ENCODE results near the gene ANKRD11.

ANKRD11 gene

DNA sequence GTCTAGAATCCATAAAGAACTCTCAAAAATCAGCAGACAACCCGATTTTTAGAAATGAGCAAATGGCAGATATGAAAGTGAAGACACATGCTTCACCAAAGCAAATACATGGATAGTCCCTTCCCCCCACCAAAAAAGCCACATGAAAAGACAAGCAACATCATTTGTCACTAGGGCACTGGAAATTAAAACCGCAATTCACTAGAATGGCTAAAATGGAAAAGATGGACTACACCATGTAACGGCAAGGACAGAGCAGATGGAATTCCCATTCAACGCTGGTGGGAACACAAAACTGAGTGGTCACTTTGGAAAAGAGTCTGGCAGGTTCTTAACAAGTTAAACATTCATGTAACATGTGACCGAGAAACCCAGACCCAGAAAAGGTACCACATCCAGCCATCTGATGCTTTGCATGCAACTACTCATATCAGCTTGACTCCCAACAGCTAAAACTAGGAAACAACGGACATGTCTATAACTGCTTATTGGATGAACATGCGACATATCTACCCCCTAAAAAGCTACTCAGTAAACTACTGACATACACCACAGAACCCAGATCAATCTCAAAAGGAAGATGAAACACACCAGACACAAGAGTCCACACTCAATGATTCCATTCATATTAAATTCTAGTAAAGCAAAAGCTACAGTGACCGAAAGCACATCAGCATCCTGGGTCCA lies 140.3 kb downstream of the ANKRD11 start:
- TF ChIP-seq, protein P1, sequence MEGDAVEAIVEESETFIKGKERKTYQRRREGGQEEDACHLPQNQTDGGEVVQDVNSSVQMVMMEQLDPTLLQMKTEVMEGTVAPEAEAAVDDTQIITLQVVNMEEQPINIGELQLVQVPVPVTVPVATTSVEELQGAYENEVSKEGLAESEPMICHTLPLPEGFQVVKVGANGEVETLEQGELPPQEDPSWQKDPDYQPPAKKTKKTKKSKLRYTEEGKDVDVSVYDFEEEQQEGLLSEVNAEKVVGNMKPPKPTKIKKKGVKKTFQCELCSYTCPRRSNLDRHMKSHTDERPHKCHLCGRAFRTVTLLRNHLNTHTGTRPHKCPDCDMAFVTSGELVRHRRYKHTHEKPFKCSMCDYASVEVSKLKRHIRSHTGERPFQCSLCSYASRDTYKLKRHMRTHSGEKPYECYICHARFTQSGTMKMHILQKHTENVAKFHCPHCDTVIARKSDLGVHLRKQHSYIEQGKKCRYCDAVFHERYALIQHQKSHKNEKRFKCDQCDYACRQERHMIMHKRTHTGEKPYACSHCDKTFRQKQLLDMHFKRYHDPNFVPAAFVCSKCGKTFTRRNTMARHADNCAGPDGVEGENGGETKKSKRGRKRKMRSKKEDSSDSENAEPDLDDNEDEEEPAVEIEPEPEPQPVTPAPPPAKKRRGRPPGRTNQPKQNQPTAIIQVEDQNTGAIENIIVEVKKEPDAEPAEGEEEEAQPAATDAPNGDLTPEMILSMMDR (conservative IDR thresholded peaks at IDR 0.05; ENCODE audit: low read length) = no peak
- no peak for DNase-seq (ENCODE audit: low read depth)

DNA sequence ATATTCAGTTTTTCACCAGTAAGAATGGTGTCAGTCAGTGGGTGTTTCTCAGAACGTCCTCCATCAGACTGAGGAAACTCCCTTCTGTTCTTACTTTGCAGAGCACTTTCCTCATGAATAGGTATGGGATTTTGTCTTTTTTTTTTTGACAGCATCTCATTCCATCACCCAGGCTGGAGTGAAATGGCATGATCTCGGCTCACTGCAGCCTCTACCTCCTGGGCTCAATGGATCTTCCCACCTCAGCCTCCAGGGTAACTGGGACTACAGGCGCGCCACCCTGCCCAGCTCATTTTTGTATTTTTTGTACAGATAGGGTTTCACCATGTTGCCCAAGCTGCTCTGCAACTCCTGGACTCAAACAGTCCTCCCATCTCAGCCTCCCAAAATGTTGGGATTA lies 142.6 kb downstream of the ANKRD11 start:
- TF ChIP-seq, protein P1 (conservative IDR thresholded peaks at IDR 0.05; ENCODE audit: low read length) = no peak
- no peak for DNase-seq (ENCODE audit: low read depth)
- H3K4me3 ChIP-seq (ENCODE audit: low read length) = no peak overlapping the region

More for the DNA sequence above, 140.3 kb downstream of the ANKRD11 start:
- H3K4me3 ChIP-seq (ENCODE audit: low read length) = no peak overlapping the region

DNA sequence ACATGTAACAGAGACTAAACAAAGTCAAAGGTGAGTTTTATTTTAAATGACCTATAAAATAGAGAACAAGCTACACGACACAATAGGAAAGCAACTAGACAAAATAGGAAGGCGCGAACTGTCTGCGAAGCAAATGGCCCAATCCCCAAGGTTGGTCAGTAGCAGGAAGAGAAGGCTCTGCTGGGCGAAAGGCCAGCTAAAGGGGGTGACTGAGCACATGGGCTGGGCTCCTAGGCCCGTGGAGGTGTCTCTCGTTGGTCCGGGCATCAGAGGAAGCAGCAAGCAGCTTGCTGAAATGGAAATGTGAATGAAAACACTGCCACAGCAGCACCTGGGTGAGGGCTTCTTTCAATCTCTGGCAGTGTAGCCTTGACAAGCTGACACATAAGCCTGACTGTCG lies 143.5 kb downstream of the ANKRD11 start:
- TF ChIP-seq, protein P1 (conservative IDR thresholded peaks at IDR 0.05; ENCODE audit: low read length) = no peak
- H3K4me3 ChIP-seq (ENCODE audit: low read length) = no peak overlapping the region
- DNase-seq (ENCODE audit: low read depth) = no peak

DNA sequence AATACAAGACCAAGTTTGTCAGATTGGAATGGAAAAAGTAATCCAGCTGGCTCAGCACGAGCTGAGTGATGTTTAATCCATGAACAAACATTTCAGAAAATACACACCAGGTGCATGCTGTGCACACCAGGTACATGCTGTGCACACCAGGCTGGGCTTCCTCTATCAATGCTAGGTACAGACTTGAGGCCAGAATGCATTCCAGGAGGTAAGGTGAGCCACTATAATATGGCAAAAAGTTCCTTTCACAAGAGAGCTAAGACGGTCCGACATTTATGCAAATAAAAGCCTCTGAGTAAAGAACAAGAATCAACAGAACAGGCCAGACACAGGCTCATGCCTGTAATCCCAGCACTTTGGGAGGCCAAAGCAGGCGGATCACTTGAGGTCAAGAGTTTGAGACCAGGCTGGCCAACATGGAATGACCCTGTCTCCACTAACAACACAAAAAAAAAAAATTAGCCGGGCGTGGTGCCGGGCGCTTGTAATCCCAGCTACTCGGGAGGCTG lies 144.7 kb downstream of the ANKRD11 start:
- TF ChIP-seq, protein P1 (conservative IDR thresholded peaks at IDR 0.05; ENCODE audit: low read length) = no peak
- no peak overlapping the region for H3K4me3 ChIP-seq (ENCODE audit: low read length)
- DNase-seq (ENCODE audit: low read depth) = no peak

DNA sequence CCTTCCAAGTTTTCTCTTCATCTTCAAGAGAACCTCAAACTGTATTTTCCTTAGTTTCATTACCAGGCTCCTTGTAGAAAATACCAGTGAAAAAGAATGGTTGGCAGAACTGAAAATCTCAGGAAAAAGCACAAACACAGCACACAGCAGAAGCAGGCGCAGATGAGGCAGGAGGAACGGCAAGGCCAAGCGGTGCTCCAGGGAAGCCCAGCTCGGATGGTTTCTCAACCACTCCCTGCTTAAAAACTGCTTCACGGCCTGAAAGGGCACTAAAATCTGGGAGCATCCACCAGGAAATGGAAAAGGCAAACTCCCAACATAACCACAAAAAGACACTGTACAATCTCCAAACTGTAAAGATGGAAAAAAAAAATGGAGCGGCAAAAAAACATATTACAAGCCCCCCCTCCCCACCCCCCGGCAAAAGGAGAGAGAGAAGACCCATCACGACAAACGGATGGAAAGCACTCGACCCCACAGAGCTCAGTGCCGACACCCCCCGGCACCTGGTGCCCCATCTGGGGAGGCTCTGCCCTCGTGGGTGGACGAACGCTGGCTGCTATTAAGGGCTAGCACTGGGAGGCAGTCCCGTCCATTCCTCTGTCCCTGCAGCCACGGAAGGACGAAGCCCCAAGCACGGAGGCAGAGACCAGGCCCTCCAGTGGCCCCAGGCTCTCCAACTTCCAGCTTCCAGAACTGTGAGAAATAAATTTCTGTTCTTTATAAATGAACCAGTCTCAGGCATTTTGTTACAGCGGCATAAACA lies 145.3 kb downstream of the ANKRD11 start:
- no peak for DNase-seq (ENCODE audit: low read depth)
- TF ChIP-seq, protein P1 (conservative IDR thresholded peaks at IDR 0.05; ENCODE audit: low read length) = no peak
- H3K4me3 ChIP-seq (ENCODE audit: low read length) = no peak overlapping the region

DNA sequence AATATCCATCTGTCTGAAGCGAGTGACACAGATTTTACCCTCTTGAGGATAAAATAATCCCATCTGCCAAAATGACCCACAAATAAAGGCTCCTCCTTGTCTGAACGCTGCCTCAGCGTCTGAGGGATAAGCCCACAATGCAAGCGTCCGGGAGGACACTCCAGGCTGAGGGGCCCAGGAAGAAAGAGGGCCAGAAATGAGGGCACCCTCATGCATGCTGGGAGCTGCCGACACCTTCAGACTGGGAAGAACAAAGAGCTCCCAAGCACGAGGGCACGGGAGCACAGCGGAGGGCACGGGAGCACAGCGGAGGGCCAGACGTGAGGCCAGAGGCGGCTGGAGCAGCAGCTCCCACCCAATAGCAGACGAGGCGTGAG lies 145.9 kb downstream of the ANKRD11 start:
- no peak for DNase-seq (ENCODE audit: low read depth)
- TF ChIP-seq, protein P1 (conservative IDR thresholded peaks at IDR 0.05; ENCODE audit: low read length) = no peak
- no peak overlapping the region for H3K4me3 ChIP-seq (ENCODE audit: low read length)
